OCI-LY7 (cell line): ENCODE results near the gene PRKCA. TPM values are rescaled to one million over a fixed set of nuclear protein-coding genes. Genes with fewer than 3 reads are reported as not detected.
"Not testable (repeated sequence)": the region's sequence is repeated elsewhere in the genome, so short reads cannot be mapped to it uniquely, and the experiment has no call there.

ENCODE experiments used
- BruUV-seq: library from RNA; stranded (reverse); fragments of 400-500 nt; replicated peaks from 2 replicates; lab custom pipeline; 2021; lab: Mats Ljungman, UMichigan
- CTCF ChIA-PET: fragments of 300-600 bp; sonication (Branson Sonifier 250); formaldehyde crosslinking; loops from one replicate; lab custom pipeline; 2022; ENCODE audit warnings: antibody characterized with exemption; ENCODE audit not compliant: unreplicated experiment; lab: Charles Lee
- POLR2A ChIA-PET: fragments of 300-600 bp; sonication (Branson Sonifier 250); formaldehyde crosslinking; loops from one replicate; lab custom pipeline; 2022; ENCODE audit warnings: antibody characterized with exemption; lab: Charles Lee
- DNase-seq: peaks from one replicate; pipeline ENCODE4 v3.0.0-alpha.2; 2015; ENCODE audit warnings: low spot score
- H2AFZ ChIP-seq: fragments of 200-600 bp; sonication (generic), shearing (Covaris generic); 2 replicates; pipeline ENCODE4 v1.6.1; 2014; ENCODE audit warnings: mild to moderate bottlenecking, antibody characterized with exemption, low read length, moderate library complexity
- H3K27ac ChIP-seq: fragments of 200-600 bp; sonication (generic); 2 replicates; pipeline ENCODE4 v1.5.1; 2014; ENCODE audit warnings: mixed run types, low read depth, mild to moderate bottlenecking, moderate library complexity, low read length, inconsistent platforms; ENCODE audit not compliant: poor library complexity, severe bottlenecking
- H3K36me3 ChIP-seq: fragments of 200-600 bp; sonication (generic); 2 replicates; pipeline ENCODE4 v1.6.1; 2014; ENCODE audit warnings: mild to moderate bottlenecking, antibody characterized with exemption, low read length, moderate library complexity, mixed read lengths; ENCODE audit not compliant: insufficient read depth
- H3K4me1 ChIP-seq: fragments of 200-600 bp; sonication (generic); 2 replicates; pipeline ENCODE4 v1.5.1; 2014; ENCODE audit warnings: mild to moderate bottlenecking, low read length; ENCODE audit not compliant: insufficient read depth, poor library complexity, severe bottlenecking
- H3K4me2 ChIP-seq: fragments of 200-600 bp; sonication (generic); 2 replicates; pipeline ENCODE4 v1.6.1; 2014; ENCODE audit warnings: mild to moderate bottlenecking, low read length
- H3K4me3 ChIP-seq: fragments of 200-600 bp; sonication (generic); 2 replicates; pipeline ENCODE4 v1.5.1; 2014; ENCODE audit warnings: mild to moderate bottlenecking, low read depth, low read length; ENCODE audit not compliant: poor library complexity, severe bottlenecking
- H3K79me2 ChIP-seq: fragments of 200-600 bp; sonication (generic); 2 replicates; pipeline ENCODE4 v1.6.1; 2016; ENCODE audit warnings: low read depth, mild to moderate bottlenecking, low read length, moderate library complexity, mixed read lengths; ENCODE audit not compliant: insufficient read depth
- H3K9me2 ChIP-seq: fragments of 200-600 bp; sonication (generic); 2 replicates; pipeline ENCODE4 v1.6.1; 2016; ENCODE audit warnings: mild to moderate bottlenecking, low read length, mixed read lengths; ENCODE audit not compliant: insufficient read depth
- H3K9me3 ChIP-seq: fragments of 200-600 bp; sonication (generic); 2 replicates; pipeline ENCODE4 v1.6.1; 2014; ENCODE audit warnings: mild to moderate bottlenecking, mixed run types, low read length, mixed read lengths
- H4K20me1 ChIP-seq: fragments of 200-600 bp; sonication (generic); 2 replicates; pipeline ENCODE4 v1.6.1; 2014; ENCODE audit warnings: mild to moderate bottlenecking, antibody characterized with exemption, low read length, moderate library complexity, mixed read lengths; ENCODE audit not compliant: insufficient read depth
- EZH2phosphoT487 ChIP-seq: fragments of 200-600 bp; sonication (generic); IDR thresholded peaks from 2 replicates; pipeline ENCODE4 v1.6.1; 2018; ENCODE audit warnings: low read depth, borderline replicate concordance, mild to moderate bottlenecking, mixed run types, antibody characterized with exemption, low read length, moderate library complexity, mixed read lengths
- intact Hi-C: fragments of 100-400 bp; cut with micrococcal nuclease; formaldehyde crosslinking; loops from one replicate; pipeline ENCODE4 v1.10.0; 2022; ENCODE audit not compliant: unreplicated experiment
- total RNA-seq, 2 experiments: library from RNA; depleted of rRNA in 1 of 2; stranded (reverse); fragments of >200 nt in 1 of 2; shearing (Covaris generic) in 1 of 2; gene quantifications; 2 replicates each; pipeline ENCODE4 v1.2.3, GENCODE V29; 2014 to 2022
- TF ChIP-seq, protein P1 (sequence below): fragments of 200-600 bp; sonication (generic); conservative IDR thresholded peaks from 2 replicates; pipeline ENCODE4 v1.5.1; 2014; ENCODE audit warnings: mild to moderate bottlenecking, antibody characterized with exemption, low read length, moderate library complexity, mixed read lengths

The PRKCA gene
- total RNA-seq, 2 experiments from 2014 or later, result 6.6 to 32.1 TPM

DNA sequence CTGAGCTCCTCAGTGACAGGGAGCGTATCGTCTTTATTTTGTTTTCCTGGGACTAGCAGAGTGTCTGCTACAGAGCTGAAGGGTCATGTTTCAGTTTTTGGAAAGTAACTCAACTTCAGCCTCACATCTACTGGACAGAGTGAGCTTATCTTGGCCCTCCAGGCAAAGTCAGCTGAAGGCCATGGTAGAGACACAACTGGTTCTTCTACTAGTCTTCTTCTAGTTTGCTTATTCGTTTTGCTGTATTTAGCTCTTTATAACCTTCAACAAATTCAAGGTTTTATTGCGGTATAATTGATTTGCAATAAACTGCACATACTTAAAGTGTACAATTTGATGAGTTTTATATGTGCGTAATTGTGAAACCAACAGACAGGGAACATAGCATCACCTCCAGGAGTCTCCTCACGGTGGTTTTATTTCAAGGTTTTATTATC, 6.1 kb upstream of the PRKCA start:
- H2AFZ ChIP-seq, result no peak overlapping the region
- no peaks in the 10 kb centered on the region for H4K20me1 ChIP-seq
- no peaks in the 10 kb centered on the region for H3K36me3 ChIP-seq
- H3K4me2 ChIP-seq, result no peak overlapping the region
- POLR2A ChIA-PET, result interaction anchor here (0.8 to 1.2 kb wide), 3 partner anchors 41 to 245 kb away, joined by 3 read pairs; no protein-coding TSS in a partner anchor
- H3K27ac ChIP-seq, result no peak overlapping the region
- no TSS peak for BruUV-seq
- TF ChIP-seq, protein P1, sequence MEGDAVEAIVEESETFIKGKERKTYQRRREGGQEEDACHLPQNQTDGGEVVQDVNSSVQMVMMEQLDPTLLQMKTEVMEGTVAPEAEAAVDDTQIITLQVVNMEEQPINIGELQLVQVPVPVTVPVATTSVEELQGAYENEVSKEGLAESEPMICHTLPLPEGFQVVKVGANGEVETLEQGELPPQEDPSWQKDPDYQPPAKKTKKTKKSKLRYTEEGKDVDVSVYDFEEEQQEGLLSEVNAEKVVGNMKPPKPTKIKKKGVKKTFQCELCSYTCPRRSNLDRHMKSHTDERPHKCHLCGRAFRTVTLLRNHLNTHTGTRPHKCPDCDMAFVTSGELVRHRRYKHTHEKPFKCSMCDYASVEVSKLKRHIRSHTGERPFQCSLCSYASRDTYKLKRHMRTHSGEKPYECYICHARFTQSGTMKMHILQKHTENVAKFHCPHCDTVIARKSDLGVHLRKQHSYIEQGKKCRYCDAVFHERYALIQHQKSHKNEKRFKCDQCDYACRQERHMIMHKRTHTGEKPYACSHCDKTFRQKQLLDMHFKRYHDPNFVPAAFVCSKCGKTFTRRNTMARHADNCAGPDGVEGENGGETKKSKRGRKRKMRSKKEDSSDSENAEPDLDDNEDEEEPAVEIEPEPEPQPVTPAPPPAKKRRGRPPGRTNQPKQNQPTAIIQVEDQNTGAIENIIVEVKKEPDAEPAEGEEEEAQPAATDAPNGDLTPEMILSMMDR, result no peak
- no peak for TF ChIP-seq EZH2phosphoT487
- no peaks in the 10 kb centered on the region for H3K79me2 ChIP-seq
- H3K9me2 ChIP-seq, result no peaks in the 10 kb centered on the region
- no peaks in the 10 kb centered on the region for H3K9me3 ChIP-seq
- no peak for DNase-seq
- CTCF ChIA-PET, result no interaction called here
- peaks cover 9% of the 10 kb centered on the region for H3K4me1 ChIP-seq
- H3K4me3 ChIP-seq, result no peak overlapping the region
- intact Hi-C loops, result no loop called here

DNA sequence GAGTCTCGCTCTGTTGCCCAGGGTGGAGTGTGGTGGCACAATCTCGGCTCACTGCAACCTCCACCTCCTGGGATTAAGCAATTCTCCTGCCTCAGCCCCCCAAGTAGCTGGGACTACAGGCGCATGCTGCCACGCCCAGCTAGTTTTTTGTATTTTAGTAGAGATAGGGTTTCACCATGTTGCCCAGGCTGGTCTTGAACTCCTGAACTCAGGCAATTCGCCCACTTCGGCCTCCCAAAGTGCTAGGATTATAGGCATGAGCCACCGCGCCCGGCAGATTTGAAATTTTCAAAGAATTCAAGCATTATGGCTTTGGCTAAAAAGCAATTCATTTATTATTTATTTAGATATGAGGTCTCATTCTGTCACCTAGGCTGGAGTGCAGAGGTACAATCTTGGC, 5.0 kb upstream of the PRKCA start:
- CTCF ChIA-PET, BruUV-seq: not testable (repeated sequence)

DNA sequence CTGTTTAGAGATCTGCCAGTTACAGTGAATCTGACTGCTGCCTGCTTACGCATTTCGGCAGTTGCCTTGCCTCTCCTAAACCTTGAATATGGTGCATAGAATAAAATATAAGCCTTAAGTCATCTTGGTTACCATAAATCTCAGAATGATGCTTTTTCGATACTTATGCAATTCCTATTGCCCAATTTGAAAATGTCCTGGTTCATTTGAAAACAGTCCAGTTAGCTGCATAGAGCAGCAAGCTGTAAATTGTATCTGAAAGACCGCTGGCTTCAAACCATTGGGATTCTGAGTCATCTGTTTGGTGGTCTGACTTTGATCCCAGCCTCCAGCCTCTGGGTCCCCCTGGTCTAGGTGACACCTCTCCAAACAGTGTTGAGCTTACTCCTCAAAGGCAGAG, 2.7 kb upstream of the PRKCA start:
- TF ChIP-seq, protein P1, result no peak
- no peak for TF ChIP-seq EZH2phosphoT487

More for the DNA sequence above, 5.0 kb upstream of the PRKCA start:
- H3K79me2 ChIP-seq, H3K27ac ChIP-seq, intact Hi-C loops, H4K20me1 ChIP-seq, H3K36me3 ChIP-seq, H3K9me3 ChIP-seq, DNase-seq, H3K4me2 ChIP-seq, H2AFZ ChIP-seq, H3K9me2 ChIP-seq, H3K4me3 ChIP-seq: not testable (repeated sequence)
- H3K4me1 ChIP-seq, result peaks cover 15% of the 10 kb centered on the region
- POLR2A ChIA-PET, result interaction anchor here (0.5 kb wide), 1 partner anchor 205 kb away, joined by 3 read pairs; no protein-coding TSS in a partner anchor

More for the DNA sequence above, 2.7 kb upstream of the PRKCA start:
- H3K27ac ChIP-seq, result no peak overlapping the region
- H4K20me1 ChIP-seq, result no peaks in the 10 kb centered on the region
- no peak for DNase-seq
- H2AFZ ChIP-seq, result no peak overlapping the region
- H3K79me2 ChIP-seq, result no peaks in the 10 kb centered on the region
- no peaks in the 10 kb centered on the region for H3K36me3 ChIP-seq
- ChIA-PET POLR2A (interaction anchor here (0.6 kb wide), 1 partner anchor 12 kb away, joined by 3 read pairs; no protein-coding TSS in a partner anchor), CTCF (interaction anchor here (0.6 kb wide), 1 partner anchor 112 kb away, joined by 10 read pairs; no protein-coding TSS in a partner anchor)
- no peaks in the 10 kb centered on the region for H3K9me2 ChIP-seq
- BruUV-seq, result no TSS peak
- H3K4me2 ChIP-seq, result no peak overlapping the region
- H3K4me1 ChIP-seq, result peaks cover 28% of the 10 kb centered on the region
- intact Hi-C loops, result loop anchor here (5.0 kb wide), 2 partner anchors 42 to 268 kb away; no protein-coding TSS in a partner anchor
- H3K9me3 ChIP-seq, result no peaks in the 10 kb centered on the region
- H3K4me3 ChIP-seq, result no peak overlapping the region
